GM19397 (cell line): Measurements from ENCODE around the gene SPAG16.

Experiments
- ATAC-seq: cut with Tn5 transposase; IDR thresholded peaks from one replicate; pipeline ENCODE4 v1.9.1; 2021; ENCODE audit warnings: mild to moderate bottlenecking, moderate library complexity; ENCODE audit not compliant: unreplicated experiment

Gene SPAG16

GRCh38 chr2:214232271-214232670, 948.0 kb downstream of the SPAG16 start:
- no peak for ATAC-seq

- ATAC-seq = no peak
These were observed 948.9 kb downstream of the SPAG16 start for GRCh38 chr2:214233164-214233563.

GRCh38 chr2:214242797-214243196, 958.5 kb downstream of the SPAG16 start:
- no peak for ATAC-seq

GRCh38 chr2:214244847-214245246, 960.6 kb downstream of the SPAG16 start:
- no peak for ATAC-seq

- no peak for ATAC-seq
These were observed 962.2 kb downstream of the SPAG16 start for GRCh38 chr2:214246417-214246816.

GRCh38 chr2:214247531-214247930, 963.3 kb downstream of the SPAG16 start:
- ATAC-seq = no peak

- ATAC-seq = no peak
These were observed 970.8 kb downstream of the SPAG16 start for GRCh38 chr2:214255046-214255445.

- ATAC-seq = no peak
These were observed 977.4 kb downstream of the SPAG16 start for GRCh38 chr2:214261683-214262082.

- ATAC-seq = no peak
These were observed 979.9 kb downstream of the SPAG16 start for GRCh38 chr2:214264171-214264570.

- ATAC-seq = no peak
These were observed 981.8 kb downstream of the SPAG16 start for GRCh38 chr2:214265991-214266489.

GRCh38 chr2:214277880-214278279, 993.6 kb downstream of the SPAG16 start:
- no peak for ATAC-seq

- ATAC-seq = no peak
These were observed 1001.7 kb downstream of the SPAG16 start for GRCh38 chr2:214286011-214286410.

- ATAC-seq = no peak
These were observed 1009.3 kb downstream of the SPAG16 start for GRCh38 chr2:214293593-214293992.

- ATAC-seq = no peak
These were observed 1010.2 kb downstream of the SPAG16 start for GRCh38 chr2:214294426-214294825.

- ATAC-seq = no peak
These were observed 1013.2 kb downstream of the SPAG16 start for GRCh38 chr2:214297423-214297822.

- peak; percentile 57 for ATAC-seq
These were observed 1026.1 kb downstream of the SPAG16 start for GRCh38 chr2:214310319-214310718.

- ATAC-seq = peak; percentile 52
These were observed 1026.8 kb downstream of the SPAG16 start for GRCh38 chr2:214311031-214311533.

- ATAC-seq = no peak
These were observed 1027.9 kb downstream of the SPAG16 start for GRCh38 chr2:214311931-214312749.

GRCh38 chr2:214315324-214315723, 1031.1 kb downstream of the SPAG16 start:
- ATAC-seq = no peak

GRCh38 chr2:214320211-214320610, 1035.9 kb downstream of the SPAG16 start:
- ATAC-seq = no peak

GRCh38 chr2:214322662-214323061, 1038.4 kb downstream of the SPAG16 start:
- ATAC-seq = no peak

GRCh38 chr2:214325404-214325803, 1041.1 kb downstream of the SPAG16 start:
- ATAC-seq = no peak
